DOHH2 (cell line): ENCODE data around the gene SLC16A6.

Source experiments
- H3F3A ChIP-seq: fragments of 200-600 bp; sonication (generic), shearing (Covaris generic); 2 replicates; pipeline ENCODE4 v1.6.0; 2016; ENCODE audit warnings: antibody characterized with exemption, mild to moderate bottlenecking; ENCODE audit not compliant: control insufficient read depth, insufficient read depth
- H3K27ac ChIP-seq: fragments of 200-600 bp; sonication (generic); 2 replicates; pipeline ENCODE4 v1.5.1; 2014; ENCODE audit warnings: low read depth, mild to moderate bottlenecking, low read length, moderate library complexity
- H3K27me3 ChIP-seq: fragments of 200-600 bp; sonication (generic); 2 replicates; pipeline ENCODE4 v1.6.1; 2014; ENCODE audit warnings: mild to moderate bottlenecking, low read length, mixed read lengths; ENCODE audit not compliant: control insufficient read depth
- H3K36me3 ChIP-seq: fragments of 200-600 bp; sonication (generic); 2 replicates; pipeline ENCODE4 v1.6.1; 2014; ENCODE audit warnings: mild to moderate bottlenecking, low read length, moderate library complexity, mixed read lengths; ENCODE audit not compliant: control insufficient read depth
- H3K4me1 ChIP-seq: fragments of 200-600 bp; sonication (generic); 2 replicates; pipeline ENCODE4 v1.6.1; 2014; ENCODE audit warnings: mild to moderate bottlenecking, low read length, mixed read lengths; ENCODE audit not compliant: control insufficient read depth
- H3K4me2 ChIP-seq: fragments of 200-600 bp; sonication (generic); 2 replicates; pipeline ENCODE4 v1.6.0; 2014; ENCODE audit warnings: mild to moderate bottlenecking, low read length, moderate library complexity
- H3K4me3 ChIP-seq: fragments of 200-600 bp; sonication (generic); 2 replicates; pipeline ENCODE4 v1.5.1; 2014; ENCODE audit warnings: mild to moderate bottlenecking, low read length, mixed read lengths
- H3K79me2 ChIP-seq: fragments of 200-600 bp; sonication (generic); 2 replicates; pipeline ENCODE4 v1.6.1; 2014; ENCODE audit warnings: mild to moderate bottlenecking, low read length, mixed read lengths; ENCODE audit not compliant: control insufficient read depth
- H3K9me2 ChIP-seq: fragments of 200-600 bp; sonication (generic); replicated peaks from 2 replicates; pipeline ENCODE4 v1.6.1; 2014; ENCODE audit warnings: mild to moderate bottlenecking, low read length, mixed read lengths; ENCODE audit not compliant: control insufficient read depth
- H3K9me3 ChIP-seq: fragments of 200-600 bp; sonication (generic); 2 replicates; pipeline ENCODE4 v1.6.1; 2014; ENCODE audit warnings: antibody characterized with exemption, low read length, mixed read lengths; ENCODE audit not compliant: control insufficient read depth, insufficient read depth
- H4K20me1 ChIP-seq: fragments of 200-600 bp; sonication (generic); 2 replicates; pipeline ENCODE4 v1.6.0; 2014; ENCODE audit warnings: low read depth, mild to moderate bottlenecking, antibody characterized with exemption, low read length, moderate library complexity; ENCODE audit not compliant: control insufficient read depth, insufficient read depth
- EZH2phosphoT487 ChIP-seq: fragments of 200-600 bp; sonication (generic); IDR thresholded peaks from 2 replicates; pipeline ENCODE4 v1.6.1; 2017; ENCODE audit warnings: borderline replicate concordance, mild to moderate bottlenecking, antibody characterized with exemption, low read length, moderate library complexity, mixed read lengths
- TF ChIP-seq, protein P1 (sequence below): fragments of 200-600 bp; sonication (generic); IDR thresholded peaks from one replicate; pipeline ENCODE4 v1.5.1; 2014; ENCODE audit warnings: antibody characterized with exemption, mild to moderate bottlenecking, low read depth, low read length; ENCODE audit not compliant: poor library complexity, severe bottlenecking

The SLC16A6 gene

DNA sequence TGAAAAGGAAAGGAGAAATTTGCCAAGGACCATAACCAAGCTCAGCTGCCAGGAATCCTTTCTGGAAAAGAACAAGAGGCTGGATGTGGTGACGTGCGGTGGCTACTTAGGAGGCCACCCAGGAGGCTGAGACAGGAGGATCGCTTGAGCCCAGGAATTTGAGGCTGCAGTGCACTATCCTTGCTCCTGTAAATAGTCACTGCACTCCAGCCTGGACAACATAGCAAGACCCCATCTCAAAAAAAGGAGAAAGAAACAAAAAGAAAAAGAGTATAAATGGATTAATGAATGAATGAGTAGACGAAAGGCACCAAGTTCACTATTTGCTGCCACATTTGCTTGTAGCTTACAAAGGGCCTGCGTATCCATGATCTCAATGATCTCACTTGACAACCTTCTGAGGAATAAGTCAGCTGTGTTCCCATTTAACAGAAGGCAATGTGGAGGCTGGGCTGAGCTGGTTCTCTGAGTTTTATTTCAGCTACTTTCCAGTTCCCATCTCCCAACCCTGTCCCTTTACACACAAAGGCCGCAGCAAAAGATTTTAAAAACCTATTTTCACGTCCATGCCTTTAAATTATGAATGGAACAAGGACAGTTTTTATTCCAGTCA, 30.1 kb upstream of the SLC16A6 start:
- H3K79me2 ChIP-seq, result no peaks in the 10 kb centered on the region
- H3F3A ChIP-seq, result no peaks in the 10 kb centered on the region
- H3K4me2 ChIP-seq, result no peak overlapping the region
- no peak overlapping the region for H3K4me3 ChIP-seq
- no peaks in the 10 kb centered on the region for H3K9me2 ChIP-seq
- no peaks in the 10 kb centered on the region for H3K4me1 ChIP-seq
- no peak overlapping the region for H3K27ac ChIP-seq
- TF ChIP-seq, protein P1, sequence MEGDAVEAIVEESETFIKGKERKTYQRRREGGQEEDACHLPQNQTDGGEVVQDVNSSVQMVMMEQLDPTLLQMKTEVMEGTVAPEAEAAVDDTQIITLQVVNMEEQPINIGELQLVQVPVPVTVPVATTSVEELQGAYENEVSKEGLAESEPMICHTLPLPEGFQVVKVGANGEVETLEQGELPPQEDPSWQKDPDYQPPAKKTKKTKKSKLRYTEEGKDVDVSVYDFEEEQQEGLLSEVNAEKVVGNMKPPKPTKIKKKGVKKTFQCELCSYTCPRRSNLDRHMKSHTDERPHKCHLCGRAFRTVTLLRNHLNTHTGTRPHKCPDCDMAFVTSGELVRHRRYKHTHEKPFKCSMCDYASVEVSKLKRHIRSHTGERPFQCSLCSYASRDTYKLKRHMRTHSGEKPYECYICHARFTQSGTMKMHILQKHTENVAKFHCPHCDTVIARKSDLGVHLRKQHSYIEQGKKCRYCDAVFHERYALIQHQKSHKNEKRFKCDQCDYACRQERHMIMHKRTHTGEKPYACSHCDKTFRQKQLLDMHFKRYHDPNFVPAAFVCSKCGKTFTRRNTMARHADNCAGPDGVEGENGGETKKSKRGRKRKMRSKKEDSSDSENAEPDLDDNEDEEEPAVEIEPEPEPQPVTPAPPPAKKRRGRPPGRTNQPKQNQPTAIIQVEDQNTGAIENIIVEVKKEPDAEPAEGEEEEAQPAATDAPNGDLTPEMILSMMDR, result no peak
- no peak for TF ChIP-seq EZH2phosphoT487
- H3K27me3 ChIP-seq, result no peaks in the 10 kb centered on the region
- no peaks in the 10 kb centered on the region for H4K20me1 ChIP-seq
- no peaks in the 10 kb centered on the region for H3K9me3 ChIP-seq
- no peaks in the 10 kb centered on the region for H3K36me3 ChIP-seq

DNA sequence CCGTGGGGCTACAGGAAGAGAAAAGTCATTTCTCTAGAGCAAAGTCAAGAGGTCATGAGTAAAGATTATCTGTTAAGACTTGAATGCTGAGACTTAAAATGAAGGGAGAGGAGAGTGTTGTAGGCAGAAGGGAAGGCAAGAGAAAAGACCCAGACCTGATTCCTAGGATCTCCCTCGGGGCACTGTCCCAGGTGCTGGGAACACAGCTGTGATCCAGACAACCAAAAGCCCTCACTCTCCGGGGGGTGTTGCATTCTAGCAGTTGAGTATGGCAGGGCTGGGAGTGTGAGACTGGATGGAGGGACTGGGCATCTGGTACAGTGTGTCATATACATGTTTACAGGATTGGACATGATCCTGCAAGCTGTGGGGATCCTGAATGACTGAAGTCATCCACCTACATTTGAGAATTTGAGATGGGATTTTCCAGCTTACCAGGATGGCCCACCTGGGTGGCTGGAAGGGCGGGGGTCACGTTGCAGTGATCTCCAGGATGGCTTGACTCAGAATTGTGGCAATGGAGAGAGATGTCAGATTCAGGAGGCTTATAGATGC, 29.5 kb upstream of the SLC16A6 start:
- Histone ChIP-seq H3K9me3 (no peaks in the 10 kb centered on the region), H3K4me3 (no peak overlapping the region)
- no peak for TF ChIP-seq EZH2phosphoT487
- TF ChIP-seq, protein P1, result no peak

DNA sequence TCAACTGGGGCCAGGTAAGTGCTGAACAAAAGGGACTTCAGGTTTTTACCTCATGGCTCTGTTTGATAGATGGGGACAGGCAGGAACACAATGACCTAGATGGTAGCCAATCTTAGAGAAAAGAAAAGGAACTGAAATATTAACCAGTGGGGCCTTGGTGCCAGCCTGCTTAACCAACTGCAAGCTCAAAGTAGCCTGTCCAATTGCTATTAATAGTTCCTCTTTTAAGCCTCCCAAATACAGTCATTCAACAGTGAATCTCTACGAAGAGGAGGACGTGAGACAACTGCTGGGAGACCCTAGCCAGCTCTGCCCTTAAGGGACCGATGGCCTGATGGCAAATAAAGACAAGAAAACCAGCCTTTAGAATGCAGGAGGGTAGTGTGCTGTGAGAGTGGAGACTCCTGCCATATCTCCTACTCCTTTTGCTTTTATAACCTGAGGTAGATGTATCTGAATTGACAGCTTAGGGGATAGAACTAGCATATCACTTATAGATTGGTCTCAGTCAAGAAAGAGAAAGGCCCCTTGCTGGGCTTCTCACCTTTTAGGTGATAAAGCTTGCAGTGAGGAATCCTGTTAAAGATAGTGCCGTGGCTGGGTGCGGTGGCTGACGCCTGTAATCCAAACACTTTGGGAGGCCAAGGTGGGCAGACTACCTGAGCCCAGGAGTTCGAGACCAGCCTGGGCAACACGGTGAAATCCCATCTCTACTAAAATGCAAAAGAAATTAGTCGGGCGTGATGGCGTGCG, 28.7 kb upstream of the SLC16A6 start:
- Histone ChIP-seq H3K4me3 (no peak overlapping the region), H4K20me1 (no peaks in the 10 kb centered on the region), H3K36me3 (no peaks in the 10 kb centered on the region), H3K9me3 (no peaks in the 10 kb centered on the region), H3K27me3 (no peaks in the 10 kb centered on the region), H3K4me2 (no peak overlapping the region), H3K79me2 (no peaks in the 10 kb centered on the region), H3F3A (no peaks in the 10 kb centered on the region), H3K9me2 (no peaks in the 10 kb centered on the region), H3K4me1 (no peaks in the 10 kb centered on the region), H3K27ac (no peak overlapping the region)
- TF ChIP-seq, protein P1, result no peak
- TF ChIP-seq EZH2phosphoT487, result no peak

More for the DNA sequence above, 29.5 kb upstream of the SLC16A6 start:
- H3K4me1 ChIP-seq, result no peaks in the 10 kb centered on the region
- H3F3A ChIP-seq, result no peaks in the 10 kb centered on the region
- H3K79me2 ChIP-seq, result no peaks in the 10 kb centered on the region
- H3K27me3 ChIP-seq, result no peaks in the 10 kb centered on the region
- H4K20me1 ChIP-seq, result no peaks in the 10 kb centered on the region
- no peak overlapping the region for H3K4me2 ChIP-seq
- H3K27ac ChIP-seq, result no peak overlapping the region
- no peaks in the 10 kb centered on the region for H3K36me3 ChIP-seq
- no peaks in the 10 kb centered on the region for H3K9me2 ChIP-seq
